MM.1S (cell line): Measurements from ENCODE around the gene GSTM5.

Experiments
- DNase-seq: peaks from one replicate; pipeline ENCODE4 v3.0.0-alpha.2; 2015
- H2AFZ ChIP-seq: fragments of 300-600 bp; sonication (generic); 2 replicates; pipeline ENCODE4 v1.6.0; 2016; ENCODE audit warnings: antibody characterized with exemption, low read length
- H3F3A ChIP-seq: fragments of 300-600 bp; sonication (generic); 2 replicates; pipeline ENCODE4 v1.6.1; 2016; ENCODE audit warnings: mild to moderate bottlenecking, antibody characterized with exemption, low read length, moderate library complexity, mixed read lengths; ENCODE audit not compliant: insufficient read depth
- H3K27ac ChIP-seq: fragments of 300-600 bp; sonication (generic); 2 replicates; pipeline ENCODE4 v1.5.1; 2016; ENCODE audit warnings: mild to moderate bottlenecking, low read length
- H3K27me3 ChIP-seq: fragments of 300-600 bp; sonication (generic); replicated peaks from 2 replicates; pipeline ENCODE4 v1.6.0; 2016; ENCODE audit warnings: low read length; ENCODE audit not compliant: insufficient read depth
- H3K36me3 ChIP-seq: fragments of 300-600 bp; sonication (generic); replicated peaks from 2 replicates; pipeline ENCODE4 v1.6.1; 2016; ENCODE audit warnings: mild to moderate bottlenecking, low read length, mixed read lengths; ENCODE audit not compliant: insufficient read depth
- H3K4me1 ChIP-seq: fragments of 300-600 bp; sonication (generic); 2 replicates; pipeline ENCODE4 v1.6.1; 2016; ENCODE audit warnings: low read length, mixed read lengths
- H3K4me2 ChIP-seq: fragments of 300-600 bp; sonication (generic); 2 replicates; pipeline ENCODE4 v1.6.0; 2016; ENCODE audit warnings: low read depth, low read length
- H3K4me3 ChIP-seq: fragments of 300-600 bp; sonication (generic); 2 replicates; pipeline ENCODE4 v1.5.1; 2016; ENCODE audit warnings: low read length, mixed read lengths
- H3K79me2 ChIP-seq: fragments of 300-600 bp; sonication (generic); 2 replicates; pipeline ENCODE4 v1.6.1; 2016; ENCODE audit warnings: mixed run types, low read length, mixed read lengths
- H3K9ac ChIP-seq: fragments of 300-600 bp; sonication (generic); 2 replicates; pipeline ENCODE4 v1.6.1; 2016; ENCODE audit warnings: low read length, mixed read lengths
- H3K9me2 ChIP-seq: fragments of 300-600 bp; sonication (generic); replicated peaks from 2 replicates; pipeline ENCODE4 v1.6.1; 2016; ENCODE audit warnings: mild to moderate bottlenecking, low read length, mixed read lengths; ENCODE audit not compliant: insufficient read depth
- H3K9me3 ChIP-seq: fragments of 300-600 bp; sonication (generic); replicated peaks from 2 replicates; pipeline ENCODE4 v1.6.1; 2016; ENCODE audit warnings: mild to moderate bottlenecking, low read length, mixed read lengths; ENCODE audit not compliant: insufficient read depth
- H4K20me1 ChIP-seq: fragments of 300-600 bp; sonication (generic); 2 replicates; pipeline ENCODE4 v1.6.1; 2016; ENCODE audit warnings: mild to moderate bottlenecking, low read length, moderate library complexity, mixed read lengths; ENCODE audit not compliant: insufficient read depth
- CTCF ChIP-seq: fragments of 300-600 bp; sonication (generic); IDR thresholded peaks from 2 replicates; pipeline ENCODE4 v1.5.1; 2016; ENCODE audit warnings: antibody characterized with exemption, low read length, mixed read lengths
- EZH2 ChIP-seq: fragments of 300-600 bp; sonication (generic); optimal IDR thresholded peaks from 2 replicates; pipeline ENCODE3; 2017; ENCODE audit warnings: low read depth, mild to moderate bottlenecking, antibody characterized with exemption, low read length, mixed read lengths
- EZH2phosphoT487 ChIP-seq: fragments of 300-600 bp; sonication (generic); IDR thresholded peaks from 2 replicates; pipeline ENCODE4 v1.6.1; 2018; ENCODE audit warnings: antibody characterized with exemption, low read length

GSTM5 gene

GRCh38 chr1:109730666-109731065 is 18.6 kb downstream of the GSTM5 start:
- Histone ChIP-seq H3K9ac (no peak overlapping the region), H3K36me3 (no peaks in the 10 kb centered on the region), H3K79me2 (no peaks in the 10 kb centered on the region), H3K9me3 (no peaks in the 10 kb centered on the region), H3K27me3 (no peaks in the 10 kb centered on the region), H3K4me3 (no peak overlapping the region), H4K20me1 (no peaks in the 10 kb centered on the region), H3K4me2 (no peak overlapping the region), H3K4me1 (no peaks in the 10 kb centered on the region), H3K27ac (no peak overlapping the region), H3K9me2 (no peaks in the 10 kb centered on the region), H2AFZ (no peak overlapping the region), H3F3A (no peaks in the 10 kb centered on the region)
- no peak for DNase-seq
- TF ChIP-seq EZH2 (no peak), EZH2phosphoT487 (no peak), CTCF (no peak)

GRCh38 chr1:109732390-109732881 is 20.4 kb downstream of the GSTM5 start:
- H3K4me1 ChIP-seq, result no peaks in the 10 kb centered on the region
- DNase-seq, result no peak
- no peaks in the 10 kb centered on the region for H3K9me3 ChIP-seq
- no peak overlapping the region for H3K27ac ChIP-seq
- no peaks in the 10 kb centered on the region for H3K79me2 ChIP-seq
- no peaks in the 10 kb centered on the region for H3K9me2 ChIP-seq
- no peak overlapping the region for H2AFZ ChIP-seq
- H3K4me3 ChIP-seq, result no peak overlapping the region
- H3F3A ChIP-seq, result no peaks in the 10 kb centered on the region
- H4K20me1 ChIP-seq, result no peaks in the 10 kb centered on the region
- TF ChIP-seq CTCF (no peak), EZH2 (no peak), EZH2phosphoT487 (no peak)
- H3K9ac ChIP-seq, result no peak overlapping the region
- no peaks in the 10 kb centered on the region for H3K36me3 ChIP-seq
- no peaks in the 10 kb centered on the region for H3K27me3 ChIP-seq
- no peak overlapping the region for H3K4me2 ChIP-seq

GRCh38 chr1:109733236-109733870 is 21.3 kb downstream of the GSTM5 start:
- Histone ChIP-seq H3K4me1 (no peaks in the 10 kb centered on the region), H3K27me3 (no peaks in the 10 kb centered on the region), H3K36me3 (no peaks in the 10 kb centered on the region), H3K27ac (no peak overlapping the region), H4K20me1 (no peaks in the 10 kb centered on the region), H3K4me2 (no peak overlapping the region), H3K9me2 (no peaks in the 10 kb centered on the region), H3K9ac (no peak overlapping the region), H3K79me2 (no peaks in the 10 kb centered on the region), H3K4me3 (no peak overlapping the region), H3K9me3 (no peaks in the 10 kb centered on the region), H2AFZ (no peak overlapping the region), H3F3A (no peaks in the 10 kb centered on the region)
- DNase-seq, result no peak
- TF ChIP-seq EZH2phosphoT487, result no peak
- TF ChIP-seq EZH2, result no peak
- TF ChIP-seq CTCF, result no peak
